ENCODE data around the gene MTRR. TPM values are rescaled to one million over a fixed set of nuclear protein-coding genes. Genes with fewer than 3 reads are reported as not detected.

MTRR gene
- total and polyA plus RNA-seq, 10 donors, result 13.8 to 66.3 (median 43.9) TPM

- Histone ChIP-seq H3K27ac (no peak overlapping the region), H3K36me3 (peaks cover 2 to 75% (median 40%) of the 10 kb centered on the region in 6 donors), H3K4me3 (no peak overlapping the region), H3K4me1 (peaks cover 15 to 77% (median 44%) of the 10 kb centered on the region in 6 donors), H3K9me3 (no peaks in the 10 kb centered on the region), H3K27me3 (replicated peaks in 1 of 7) (no peaks in the 10 kb centered on the region)
- no peak for DNase-seq
- no peak for TF ChIP-seq POLR2AphosphoS5 (IDR thresholded peaks at IDR 0.05)
- 94 to 100% (median 97%) methylated on average over 2 of the region's 2 CpGs for WGBS, 5 donors
- intact Hi-C loops (cut with DNase I; ENCODE audit: low total_unique reads), result no loop called here
These were observed 5.7 kb downstream of the MTRR start for GRCh38 chr5:7874639-7875038.

GRCh38 chr5:7875151-7875550 is 6.2 kb downstream of the MTRR start:
- no peaks in the 10 kb centered on the region for H3K9me3 ChIP-seq
- no peak overlapping the region for H3K27ac ChIP-seq
- intact Hi-C loops (cut with DNase I; ENCODE audit: low total_unique reads), result no loop called here
- no peak overlapping the region for H3K4me3 ChIP-seq
- no peak for TF ChIP-seq POLR2A (IDR thresholded peaks at IDR 0.05)
- TF ChIP-seq CTCF (IDR thresholded peaks at IDR 0.05 in 8 of 11, conservative IDR thresholded peaks at IDR 0.05 in 3 of 11), result no peak
- no peak for TF ChIP-seq POLR2AphosphoS5 (IDR thresholded peaks at IDR 0.05)
- H3K4me1 ChIP-seq, result peaks cover 12 to 76% (median 39%) of the 10 kb centered on the region in 6 donors
- no peaks in the 10 kb centered on the region for H3K27me3 ChIP-seq (replicated peaks in 1 of 7)
- WGBS, 5 donors, result 92 to 96% (median 94%) methylated on average over 4 of the region's 4 CpGs
- no peak for DNase-seq
- H3K36me3 ChIP-seq, result peaks cover 2 to 80% (median 43%) of the 10 kb centered on the region in 6 donors

GRCh38 chr5:7876867-7877266 is 7.9 kb downstream of the MTRR start:
- Histone ChIP-seq H3K4me1 (peaks cover 0 to 72% (median 22%) of the 10 kb centered on the region in 6 donors), H3K4me3 (no peak overlapping the region), H3K27ac (peak overlapping the region in 1 of 8 donors; percentile 80), H3K36me3 (peaks cover 2 to 92% (median 50%) of the 10 kb centered on the region in 6 donors), H3K27me3 (replicated peaks in 1 of 7) (no peaks in the 10 kb centered on the region), H3K9me3 (no peaks in the 10 kb centered on the region)
- intact Hi-C loops (cut with DNase I; ENCODE audit: low total_unique reads), result no loop called here
- no peak for TF ChIP-seq POLR2AphosphoS5 (IDR thresholded peaks at IDR 0.05)
- no peak for TF ChIP-seq POLR2A (IDR thresholded peaks at IDR 0.05)
- TF ChIP-seq CTCF (IDR thresholded peaks at IDR 0.05 in 8 of 11, conservative IDR thresholded peaks at IDR 0.05 in 3 of 11), result no peak
- no peak for DNase-seq
- WGBS, 5 donors, result 63 to 85% (median 71%) methylated on average over 3 of the region's 3 CpGs

- Histone ChIP-seq H3K9me3 (no peaks in the 10 kb centered on the region), H3K27me3 (replicated peaks in 1 of 7) (no peaks in the 10 kb centered on the region), H3K27ac (peak overlapping the region in 4 of 8 donors; percentile 74 to 80 (median 76)), H3K4me1 (peaks cover 0 to 69% (median 16%) of the 10 kb centered on the region in 6 donors), H3K4me3 (no peak overlapping the region), H3K36me3 (peaks cover 2 to 100% (median 60%) of the 10 kb centered on the region in 6 donors)
- DNase-seq, result no peak
- TF ChIP-seq CTCF (IDR thresholded peaks at IDR 0.05 in 8 of 11, conservative IDR thresholded peaks at IDR 0.05 in 3 of 11), result no peak
- TF ChIP-seq POLR2AphosphoS5 (IDR thresholded peaks at IDR 0.05), result no peak
- TF ChIP-seq POLR2A (IDR thresholded peaks at IDR 0.05), result no peak
- 67 to 88% (median 76%) methylated on average over 9 of the region's 9 CpGs for WGBS, 5 donors
- intact Hi-C loops (cut with DNase I; ENCODE audit: low total_unique reads), result no loop called here
These were observed 8.9 kb downstream of the MTRR start for GRCh38 chr5:7877851-7878250.

Data from spleen (tissue), 11 donors.